Adrenal gland (tissue), 12 donors: ENCODE results near the gene ADIPOR1. TPM values are rescaled to one million over a fixed set of nuclear protein-coding genes. Genes with fewer than 3 reads are reported as not detected.
A peak's percentile ranks its signal among the peaks of the same experiment; 100 is the strongest.

Source experiments
- DNase-seq, 7 donors: peaks; one replicate each; pipeline ENCODE4 v3.0.0-alpha.2; 2019 to 2020
- H3K27ac ChIP-seq, 5 donors: fragments of 200-600 bp; sonication (generic) in 4 of 5; 1 replicate in 3 of 5; 2 replicates in 2 of 5; pipeline versions ENCODE4 v1.5.1 to v1.8.0; 2016 to 2020; ENCODE audit warnings: mild to moderate bottlenecking in 1 of 5
- H3K27me3 ChIP-seq: fragments of 200-600 bp; 2 replicates; pipeline ENCODE4 v1.8.0; 2021
- H3K36me3 ChIP-seq, 2 donors: fragments of 200-600 bp; replicated peaks in 1 of 2; 1 replicate in 1 of 2; 2 replicates in 1 of 2; pipeline versions ENCODE4 v1.5.1 to v1.8.0; 2018 to 2022
- H3K4me1 ChIP-seq, 2 donors: fragments of 200-600 bp; replicated peaks in 1 of 2; 1 replicate in 1 of 2; 2 replicates in 1 of 2; pipeline versions ENCODE4 v1.5.1 to v1.8.0; 2018 to 2021
- H3K4me3 ChIP-seq, 4 donors: fragments of 200-600 bp; sonication (generic) in 3 of 4; one replicate each; pipeline ENCODE4 v1.5.1; 2016 to 2018
- H3K9me3 ChIP-seq, 3 donors: fragments of 200-600 bp; sonication (generic) in 1 of 3; replicated peaks in 1 of 3; 1 replicate in 2 of 3; 2 replicates in 1 of 3; pipeline versions ENCODE4 v1.5.1 to v1.8.0; 2016 to 2021
- POLR2A ChIP-seq, 2 donors: fragments of 450-650 bp; IDR thresholded peaks; one replicate each; pipeline ENCODE4 v1.6.1; 2017; ENCODE audit warnings: antibody characterized with exemption in 2 of 2, mild to moderate bottlenecking in 2 of 2, moderate library complexity in 1 of 2
- WGBS, 4 donors: extraction: QIAGEN DNeasy Blood & Tissue Kit in 2 of 4; methylation state at CpG; one replicate each; pipeline versions ENCODE4 v1.1.5 to v1.1.7; 2013 to 2017; 5-methylcytosine and 5-hydroxymethylcytosine counted together
- intact Hi-C, 2 donors: fragments of 100-400 bp; cut with DNase I; formaldehyde crosslinking; loops; one replicate each; pipeline versions ENCODE4 v1.14.1 to v1.15.0; 2022 to 2023
- polyA plus RNA-seq, 3 donors: library from polyadenylated mRNA; stranded (reverse); fragments of 200-250 nt in 2 of 3; fragments of 350-450 nt in 1 of 3; fragmentation: Illumina TruSeq in 1 of 3; extraction: RNeasy Lipid Tissue Mini Kit (QIAGEN cat#74804) in 1 of 3; gene quantifications; one replicate each; pipeline ENCODE4 v1.2.3, GENCODE V29; 2013 to 2014
- total RNA-seq, 9 donors: library from RNA; depleted of rRNA in 4 of 9; stranded (reverse); fragments of >200 nt in 4 of 9; fragments of 120-200 nt in 1 of 9; fragmentation: NEBNext Ultra II Directional in 1 of 9; extraction: Animal tissue kit (Norgen Biotek cat#: 25700) in 1 of 9; gene quantifications; one replicate each; pipeline versions ENCODE4 v1.1.0 to v1.2.4, GENCODE V29; 2013 to 2023
- TF ChIP-seq, protein P1 (sequence below), 6 experiments: fragments of 450-650 bp in 4 of 6; fragments of 200-600 bp in 2 of 6; sonication (generic) in 1 of 6; IDR thresholded peaks; 1 replicate in 5 of 6; 2 replicates in 1 of 6; pipeline versions ENCODE4 v1.5.1 to v1.8.0; 2016 to 2021; ENCODE audit warnings: antibody characterized with exemption in 6 of 6, mild to moderate bottlenecking in 2 of 6, moderate library complexity in 1 of 6
- donor health status: healthy with polysubstance abuse.
- donor health status: Bipolar disorder and iron deficiency.
- donor health status: DM: yes; HTN: yes; CAD: no.
- donor health status: DM: no; HTN: no; CAD: no.
- donor health status: DM: no; HTN: no; CAD: no.
- donor health status: DM: yes; HTN: yes; CAD: no.

The ADIPOR1 gene
- total and polyA plus RNA-seq, 12 donors = 57.0 to 143 (median 103) TPM

DNA sequence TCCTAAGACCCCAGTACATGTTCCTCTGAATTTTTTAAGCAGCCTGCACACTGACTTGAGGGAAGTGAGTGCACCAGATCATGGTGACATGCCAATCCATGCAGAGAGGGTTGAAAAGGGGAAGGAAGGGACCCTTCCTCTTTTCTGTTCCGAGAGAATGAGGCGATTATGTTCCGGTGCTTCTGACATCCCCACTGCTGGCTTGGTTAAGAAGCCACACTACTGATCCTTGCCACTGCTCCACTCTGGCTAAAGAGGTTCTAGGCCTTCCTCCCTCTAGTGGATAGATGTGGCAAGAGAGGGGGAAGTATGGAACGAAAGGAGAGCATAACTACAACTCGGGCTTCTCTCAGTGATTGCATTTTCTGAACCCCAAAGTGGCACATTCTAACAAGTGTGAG, 10.8 kb upstream of the ADIPOR1 start:
- peak; percentile 42 to 81 (median 66) for DNase-seq

DNA sequence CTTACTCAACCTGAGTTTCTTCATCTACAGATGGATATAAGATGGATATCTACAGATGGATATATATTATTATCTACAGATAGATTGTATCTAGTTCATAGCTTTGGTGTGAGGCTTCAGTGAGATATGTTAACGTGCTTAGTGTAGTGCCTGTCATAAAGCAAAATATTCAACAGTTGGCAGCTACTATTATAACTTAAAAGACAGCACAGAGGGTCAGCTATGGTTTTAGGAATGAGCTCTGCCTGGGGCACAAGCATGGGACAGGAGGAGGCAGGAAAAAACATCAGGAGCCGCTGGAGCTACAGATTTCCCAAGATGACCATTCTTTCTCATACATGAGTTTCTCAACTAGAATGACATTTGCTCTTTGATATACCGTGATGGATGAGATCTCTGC, 10.2 kb upstream of the ADIPOR1 start:
- WGBS, 4 donors = 56 to 71% (median 64%) methylated on average over 3 of the region's 3 CpGs
- intact Hi-C loops = no loop called here
- peak overlapping the region in 2 of 5 donors; percentile 91 to 97 for H3K27ac ChIP-seq
- DNase-seq = no peak
- H3K36me3 ChIP-seq = peaks cover 0 to 9% of the 10 kb centered on the region in 2 donors
- no peak for TF ChIP-seq POLR2A (IDR thresholded peaks at IDR 0.05)
- TF ChIP-seq, protein P1, sequence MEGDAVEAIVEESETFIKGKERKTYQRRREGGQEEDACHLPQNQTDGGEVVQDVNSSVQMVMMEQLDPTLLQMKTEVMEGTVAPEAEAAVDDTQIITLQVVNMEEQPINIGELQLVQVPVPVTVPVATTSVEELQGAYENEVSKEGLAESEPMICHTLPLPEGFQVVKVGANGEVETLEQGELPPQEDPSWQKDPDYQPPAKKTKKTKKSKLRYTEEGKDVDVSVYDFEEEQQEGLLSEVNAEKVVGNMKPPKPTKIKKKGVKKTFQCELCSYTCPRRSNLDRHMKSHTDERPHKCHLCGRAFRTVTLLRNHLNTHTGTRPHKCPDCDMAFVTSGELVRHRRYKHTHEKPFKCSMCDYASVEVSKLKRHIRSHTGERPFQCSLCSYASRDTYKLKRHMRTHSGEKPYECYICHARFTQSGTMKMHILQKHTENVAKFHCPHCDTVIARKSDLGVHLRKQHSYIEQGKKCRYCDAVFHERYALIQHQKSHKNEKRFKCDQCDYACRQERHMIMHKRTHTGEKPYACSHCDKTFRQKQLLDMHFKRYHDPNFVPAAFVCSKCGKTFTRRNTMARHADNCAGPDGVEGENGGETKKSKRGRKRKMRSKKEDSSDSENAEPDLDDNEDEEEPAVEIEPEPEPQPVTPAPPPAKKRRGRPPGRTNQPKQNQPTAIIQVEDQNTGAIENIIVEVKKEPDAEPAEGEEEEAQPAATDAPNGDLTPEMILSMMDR (IDR thresholded peaks at IDR 0.05) = no peak
- peaks cover 12 to 36% of the 10 kb centered on the region in 2 donors for H3K4me1 ChIP-seq
- H3K9me3 ChIP-seq = no peaks in the 10 kb centered on the region
- H3K27me3 ChIP-seq = no peaks in the 10 kb centered on the region
- no peak overlapping the region for H3K4me3 ChIP-seq

More for the DNA sequence above, 10.8 kb upstream of the ADIPOR1 start:
- H3K9me3 ChIP-seq = no peaks in the 10 kb centered on the region
- intact Hi-C loops = no loop called here
- peaks cover 12 to 36% of the 10 kb centered on the region in 2 donors for H3K4me1 ChIP-seq
- peaks cover 0 to 7% of the 10 kb centered on the region in 2 donors for H3K36me3 ChIP-seq
- 33 to 45% (median 40%) methylated on average over 5 of the region's 5 CpGs for WGBS, 4 donors
- H3K4me3 ChIP-seq = no peak overlapping the region
- H3K27ac ChIP-seq = peak overlapping the region in 2 of 5 donors; percentile 91 to 97
- H3K27me3 ChIP-seq = no peaks in the 10 kb centered on the region
- TF ChIP-seq, protein P1 (IDR thresholded peaks at IDR 0.05) = peak in 5 of 6 experiments; percentile 50 to 67 (median 57)
- TF ChIP-seq POLR2A (IDR thresholded peaks at IDR 0.05) = no peak

DNA sequence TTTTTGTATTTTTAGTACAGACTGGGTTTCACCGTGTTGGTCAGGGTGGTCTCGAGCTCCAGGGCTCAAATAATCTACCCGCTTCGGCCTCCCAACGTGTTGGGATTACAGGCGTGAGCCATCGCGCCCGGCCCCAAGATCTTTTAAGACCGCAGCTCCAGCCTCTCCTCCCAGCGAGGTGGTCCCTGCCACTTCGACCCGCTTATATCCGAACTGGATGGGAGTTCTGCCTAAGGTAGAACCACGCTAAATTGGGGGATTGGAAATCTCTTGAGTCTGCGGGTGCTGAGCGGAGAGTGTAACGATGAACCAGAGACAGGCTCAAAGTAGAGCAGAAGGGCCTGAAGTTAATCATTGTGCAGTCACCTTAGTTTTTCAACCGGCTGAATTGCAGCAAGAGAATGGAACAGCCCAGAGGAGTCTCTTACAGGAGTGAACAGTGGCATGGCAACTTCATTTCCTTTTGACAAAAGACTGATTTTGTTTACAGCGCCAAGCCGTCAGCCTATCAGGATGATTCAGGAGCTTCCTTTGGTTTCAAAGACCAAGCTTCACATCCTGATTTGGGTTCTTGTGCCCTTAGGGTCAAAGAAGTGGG, 9.7 kb upstream of the ADIPOR1 start:
- H3K4me3 ChIP-seq = peak overlapping the region; percentile 7 to 94 (median 62)
- DNase-seq = peak in 1 of 7 donors; percentile 26
- H3K9me3 ChIP-seq = no peaks in the 10 kb centered on the region
- peaks cover 12 to 36% of the 10 kb centered on the region in 2 donors for H3K4me1 ChIP-seq
- H3K27ac ChIP-seq = peak overlapping the region in 4 of 5 donors; percentile 49 to 97 (median 92)
- TF ChIP-seq, protein P1 (IDR thresholded peaks at IDR 0.05) = no peak
- TF ChIP-seq POLR2A (IDR thresholded peaks at IDR 0.05) = no peak
- no peaks in the 10 kb centered on the region for H3K27me3 ChIP-seq
- H3K36me3 ChIP-seq = peaks cover 0 to 11% of the 10 kb centered on the region in 2 donors
- 5 to 6% (median 6%) methylated on average over 21 of the region's 21 CpGs for WGBS, 4 donors
- intact Hi-C loops = no loop called here

DNA sequence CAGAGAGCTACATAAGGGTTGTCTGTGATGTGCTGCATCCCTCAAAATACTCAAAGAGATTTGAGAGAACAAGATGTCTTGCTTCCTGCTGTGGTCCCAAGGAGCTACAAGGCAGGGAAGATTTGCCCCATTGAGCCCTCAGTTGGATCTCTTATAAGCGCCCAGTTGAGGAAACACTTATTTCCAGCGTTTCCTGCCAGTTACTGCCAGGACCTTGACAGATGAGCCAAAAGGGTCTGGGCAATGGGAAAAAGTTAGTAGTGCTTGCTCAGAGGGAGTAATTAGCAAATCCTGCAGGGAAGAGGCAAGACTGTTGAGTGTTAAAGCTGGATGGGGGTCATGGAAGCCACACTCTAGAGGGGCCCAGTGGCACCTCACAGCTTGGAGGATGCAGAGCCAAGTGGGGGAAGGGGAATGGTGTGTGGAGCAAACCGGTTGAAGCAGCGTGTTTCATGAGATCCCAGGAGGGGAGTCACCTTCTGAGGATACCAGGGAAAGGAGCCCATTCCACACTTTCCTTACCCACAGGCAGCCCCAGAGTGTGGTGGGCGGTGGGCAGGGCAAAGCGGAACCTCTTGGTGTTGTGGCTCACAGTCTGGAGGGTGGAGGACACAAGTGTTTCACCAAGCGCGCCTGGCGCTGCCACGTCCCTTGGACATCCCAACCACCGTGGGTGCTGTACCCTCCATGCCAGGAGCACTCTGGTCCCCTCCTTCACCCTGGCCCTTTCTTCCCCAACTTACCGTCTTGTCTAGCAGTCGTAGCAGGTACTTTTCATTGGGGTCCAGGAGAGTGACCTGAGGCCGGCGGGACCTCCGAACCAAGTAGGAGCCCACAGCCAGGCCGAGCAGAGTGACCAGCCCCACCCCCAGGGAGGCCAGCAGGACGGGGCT, 8.1 kb upstream of the ADIPOR1 start:
- WGBS, 4 donors = 44 to 50% (median 48%) methylated on average over 17 to 18 of the region's 18 CpGs
- intact Hi-C loops = no loop called here
- Histone ChIP-seq H3K27ac (peak overlapping the region; percentile 74 to 97 (median 91)), H3K9me3 (no peaks in the 10 kb centered on the region), H3K4me1 (peaks cover 12 to 36% of the 10 kb centered on the region in 2 donors), H3K4me3 (peak overlapping the region; percentile 45 to 94 (median 89)), H3K36me3 (peaks cover 0 to 27% of the 10 kb centered on the region in 2 donors), H3K27me3 (no peaks in the 10 kb centered on the region)
- peak in 4 of 7 donors; percentile 15 to 58 (median 28) for DNase-seq
- TF ChIP-seq, protein P1 (IDR thresholded peaks at IDR 0.05) = no peak
